GM23338 (cell line): ENCODE measurements around the gene CLDN6. TPM values are rescaled to one million over a fixed set of nuclear protein-coding genes. Genes with fewer than 3 reads are reported as not detected.

Source experiments
- ATAC-seq: fragments of 200-7000 bp; cut with Tn5 transposase; 3 replicates; pipeline ENCODE4 v1.9.1; 2020
- DNase-seq: peaks from one replicate; pipeline ENCODE4 v3.0.0-alpha.2; 2015; ENCODE audit warnings: low spot score
- H2AFZ ChIP-seq: fragments of 200-600 bp; sonication (generic); 2 replicates; pipeline ENCODE4 v1.8.0; 2016; ENCODE audit warnings: antibody characterized with exemption, mild to moderate bottlenecking, moderate library complexity
- H3F3A ChIP-seq: fragments of 200-600 bp; sonication (generic); replicated peaks from 2 replicates; pipeline ENCODE4 v1.8.0; 2017; ENCODE audit warnings: antibody characterized with exemption, mixed run types, low read depth
- H3K27ac ChIP-seq: fragments of 200-600 bp; sonication (generic); 2 replicates; pipeline ENCODE4 v1.6.1; 2016; ENCODE audit warnings: low read depth
- H3K27me3 ChIP-seq: fragments of 200-600 bp; sonication (generic); 2 replicates; pipeline ENCODE4 v1.8.0; 2016; ENCODE audit warnings: mild to moderate bottlenecking, mixed run types, moderate library complexity; ENCODE audit not compliant: insufficient read depth
- H3K36me3 ChIP-seq: fragments of 200-600 bp; sonication (generic); 2 replicates; pipeline ENCODE4 v1.8.0; 2016; ENCODE audit warnings: mild to moderate bottlenecking; ENCODE audit not compliant: insufficient read depth
- H3K4me1 ChIP-seq: fragments of 200-600 bp; sonication (generic); 2 replicates; pipeline ENCODE4 v1.8.0; 2016; ENCODE audit warnings: mild to moderate bottlenecking, moderate library complexity; ENCODE audit not compliant: insufficient read depth
- H3K4me2 ChIP-seq: fragments of 200-600 bp; sonication (generic); 2 replicates; pipeline ENCODE4 v1.7.1; 2017; ENCODE audit warnings: mixed run types
- H3K4me3 ChIP-seq: fragments of 200-600 bp; sonication (generic); 2 replicates; pipeline ENCODE4 v1.6.1; 2016; ENCODE audit warnings: mixed run types
- H3K79me2 ChIP-seq: fragments of 200-600 bp; sonication (generic); replicated peaks from 2 replicates; pipeline ENCODE4 v1.8.0; 2017; ENCODE audit warnings: mild to moderate bottlenecking; ENCODE audit not compliant: insufficient read depth
- H3K9me2 ChIP-seq: fragments of 200-600 bp; sonication (generic); 2 replicates; pipeline ENCODE4 v1.8.0; 2017; ENCODE audit not compliant: insufficient read depth
- H4K20me1 ChIP-seq: fragments of 200-600 bp; sonication (generic); replicated peaks from 2 replicates; pipeline ENCODE4 v1.8.0; 2017; ENCODE audit warnings: mild to moderate bottlenecking; ENCODE audit not compliant: insufficient read depth
- H3K27ac Mint-ChIP-seq: 2 replicates; pipeline ENCODE4 v1.8.0; 2020; ENCODE audit warnings: inconsistent platforms, mild to moderate bottlenecking, moderate library complexity, mixed read lengths
- H3K27me3 Mint-ChIP-seq: 3 replicates; pipeline ENCODE4 v1.8.0; 2022; ENCODE audit warnings: low read depth, mild to moderate bottlenecking, moderate library complexity, mixed read lengths, inconsistent platforms; ENCODE audit not compliant: insufficient read depth, poor library complexity
- H3K36me3 Mint-ChIP-seq: 3 replicates; pipeline ENCODE4 v1.8.0; 2021; ENCODE audit warnings: low read depth, mild to moderate bottlenecking, inconsistent platforms, moderate library complexity, mixed read lengths
- H3K4me1 Mint-ChIP-seq: 3 replicates; pipeline ENCODE4 v1.8.0; 2020; ENCODE audit warnings: mild to moderate bottlenecking, inconsistent platforms, mixed read lengths
- H3K4me3 Mint-ChIP-seq: 3 replicates; pipeline ENCODE4 v1.8.0; 2021; ENCODE audit warnings: moderate library complexity, mild to moderate bottlenecking, inconsistent platforms, mixed read lengths
- H3K9me3 Mint-ChIP-seq: 3 replicates; pipeline ENCODE4 v1.8.0; 2020; ENCODE audit warnings: moderate library complexity, mild to moderate bottlenecking, inconsistent platforms, mixed read lengths
- CREB1 ChIP-seq: fragments of 250-450 bp; sonication (Bioruptor Pico); IDR thresholded peaks from 2 replicates; pipeline ENCODE4 v1.5.0; 2020; ENCODE audit warnings: low read depth, mild to moderate bottlenecking, moderate library complexity
- ETS1 ChIP-seq: IDR thresholded peaks from 2 replicates; pipeline ENCODE4 v1.6.1; 2016; ENCODE audit warnings: antibody characterized with exemption
- EZH2 ChIP-seq: fragments of 200-600 bp; sonication (generic); IDR thresholded peaks from one replicate; pipeline ENCODE4 v1.8.0; 2017; ENCODE audit warnings: antibody characterized with exemption, mild to moderate bottlenecking, low read depth; ENCODE audit not compliant: unreplicated experiment
- EZH2phosphoT487 ChIP-seq: fragments of 200-600 bp; sonication (generic); IDR thresholded peaks from one replicate; pipeline ENCODE4 v1.8.1; 2018; ENCODE audit warnings: antibody characterized with exemption; ENCODE audit not compliant: unreplicated experiment
- JUNB ChIP-seq: IDR thresholded peaks from one replicate; pipeline ENCODE4 v1.6.1; 2016; ENCODE audit warnings: antibody characterized with exemption; ENCODE audit not compliant: unreplicated experiment
- NANOG ChIP-seq: IDR thresholded peaks from 2 replicates; pipeline ENCODE4 v1.6.1; 2016; ENCODE audit warnings: antibody characterized with exemption, borderline replicate concordance
- POLR2AphosphoS5 ChIP-seq: IDR thresholded peaks from 2 replicates; pipeline ENCODE4 v1.6.1; 2016; ENCODE audit warnings: antibody characterized with exemption, low read depth
- REST ChIP-seq: IDR thresholded peaks from one replicate; pipeline ENCODE4 v1.6.1; 2018; ENCODE audit warnings: antibody characterized with exemption; ENCODE audit not compliant: unreplicated experiment
- STAT1 ChIP-seq: IDR thresholded peaks from one replicate; pipeline ENCODE4 v1.6.1; 2016; ENCODE audit warnings: antibody characterized with exemption; ENCODE audit not compliant: unreplicated experiment
- ZNF114 ChIP-seq: fragments of 250-450 bp; sonication (Bioruptor Pico); IDR thresholded peaks from 2 replicates; pipeline ENCODE4 v1.5.0; 2020; ENCODE audit warnings: mild to moderate bottlenecking, moderate library complexity
- ZNF331 ChIP-seq: fragments of 250-450 bp; sonication (Bioruptor Pico); IDR thresholded peaks from 2 replicates; pipeline ENCODE4 v1.5.0; 2020; ENCODE audit warnings: low read depth, mild to moderate bottlenecking, moderate library complexity
- polyA plus RNA-seq: library from polyadenylated mRNA; unstranded; fragments of >200 nt; fragmentation: Nextera tagmentation; extraction: Ambion mirVana; gene quantifications from 2 replicates; pipeline ENCODE4 v1.2.1, GENCODE V29; 2016
- total RNA-seq: library from RNA; depleted of rRNA; stranded (reverse); fragments of >200 nt; shearing (Covaris generic); gene quantifications from 2 replicates; pipeline ENCODE4 v1.2.3, GENCODE V29; 2014
- TF ChIP-seq, protein P1 (sequence below): fragments of 250-450 bp; sonication (Bioruptor Pico); IDR thresholded peaks from 2 replicates; pipeline ENCODE4 v1.5.0; 2020; ENCODE audit warnings: mild to moderate bottlenecking, moderate library complexity
- TF ChIP-seq, protein P2 (sequence below), 2 experiments: fragments of 200-600 bp in 1 of 2; sonication (generic) in 1 of 2; conservative IDR thresholded peaks; 2 replicates each; pipeline versions ENCODE4 v1.5.1 to v1.6.1; 2016 to 2017; ENCODE audit warnings: antibody characterized with exemption in 2 of 2, low read depth in 2 of 2, mild to moderate bottlenecking in 2 of 2, moderate library complexity in 1 of 2

The CLDN6 gene
- total and polyA plus RNA-seq, 2 experiments from 2014 or later: 537 to 1,028 TPM

GRCh38 chr16:2996298-2996697 lies 21.7 kb downstream of the CLDN6 start:
- TF ChIP-seq JUNB (no peak), POLR2AphosphoS5 (no peak), EZH2 (no peak), STAT1 (no peak), ETS1 (no peak), ZNF331 (CRISPR knock-in tag) (no peak), REST (no peak), EZH2phosphoT487 (no peak), ZNF114 (no peak), NANOG (no peak), CREB1 (no peak)
- TF ChIP-seq, protein P1, sequence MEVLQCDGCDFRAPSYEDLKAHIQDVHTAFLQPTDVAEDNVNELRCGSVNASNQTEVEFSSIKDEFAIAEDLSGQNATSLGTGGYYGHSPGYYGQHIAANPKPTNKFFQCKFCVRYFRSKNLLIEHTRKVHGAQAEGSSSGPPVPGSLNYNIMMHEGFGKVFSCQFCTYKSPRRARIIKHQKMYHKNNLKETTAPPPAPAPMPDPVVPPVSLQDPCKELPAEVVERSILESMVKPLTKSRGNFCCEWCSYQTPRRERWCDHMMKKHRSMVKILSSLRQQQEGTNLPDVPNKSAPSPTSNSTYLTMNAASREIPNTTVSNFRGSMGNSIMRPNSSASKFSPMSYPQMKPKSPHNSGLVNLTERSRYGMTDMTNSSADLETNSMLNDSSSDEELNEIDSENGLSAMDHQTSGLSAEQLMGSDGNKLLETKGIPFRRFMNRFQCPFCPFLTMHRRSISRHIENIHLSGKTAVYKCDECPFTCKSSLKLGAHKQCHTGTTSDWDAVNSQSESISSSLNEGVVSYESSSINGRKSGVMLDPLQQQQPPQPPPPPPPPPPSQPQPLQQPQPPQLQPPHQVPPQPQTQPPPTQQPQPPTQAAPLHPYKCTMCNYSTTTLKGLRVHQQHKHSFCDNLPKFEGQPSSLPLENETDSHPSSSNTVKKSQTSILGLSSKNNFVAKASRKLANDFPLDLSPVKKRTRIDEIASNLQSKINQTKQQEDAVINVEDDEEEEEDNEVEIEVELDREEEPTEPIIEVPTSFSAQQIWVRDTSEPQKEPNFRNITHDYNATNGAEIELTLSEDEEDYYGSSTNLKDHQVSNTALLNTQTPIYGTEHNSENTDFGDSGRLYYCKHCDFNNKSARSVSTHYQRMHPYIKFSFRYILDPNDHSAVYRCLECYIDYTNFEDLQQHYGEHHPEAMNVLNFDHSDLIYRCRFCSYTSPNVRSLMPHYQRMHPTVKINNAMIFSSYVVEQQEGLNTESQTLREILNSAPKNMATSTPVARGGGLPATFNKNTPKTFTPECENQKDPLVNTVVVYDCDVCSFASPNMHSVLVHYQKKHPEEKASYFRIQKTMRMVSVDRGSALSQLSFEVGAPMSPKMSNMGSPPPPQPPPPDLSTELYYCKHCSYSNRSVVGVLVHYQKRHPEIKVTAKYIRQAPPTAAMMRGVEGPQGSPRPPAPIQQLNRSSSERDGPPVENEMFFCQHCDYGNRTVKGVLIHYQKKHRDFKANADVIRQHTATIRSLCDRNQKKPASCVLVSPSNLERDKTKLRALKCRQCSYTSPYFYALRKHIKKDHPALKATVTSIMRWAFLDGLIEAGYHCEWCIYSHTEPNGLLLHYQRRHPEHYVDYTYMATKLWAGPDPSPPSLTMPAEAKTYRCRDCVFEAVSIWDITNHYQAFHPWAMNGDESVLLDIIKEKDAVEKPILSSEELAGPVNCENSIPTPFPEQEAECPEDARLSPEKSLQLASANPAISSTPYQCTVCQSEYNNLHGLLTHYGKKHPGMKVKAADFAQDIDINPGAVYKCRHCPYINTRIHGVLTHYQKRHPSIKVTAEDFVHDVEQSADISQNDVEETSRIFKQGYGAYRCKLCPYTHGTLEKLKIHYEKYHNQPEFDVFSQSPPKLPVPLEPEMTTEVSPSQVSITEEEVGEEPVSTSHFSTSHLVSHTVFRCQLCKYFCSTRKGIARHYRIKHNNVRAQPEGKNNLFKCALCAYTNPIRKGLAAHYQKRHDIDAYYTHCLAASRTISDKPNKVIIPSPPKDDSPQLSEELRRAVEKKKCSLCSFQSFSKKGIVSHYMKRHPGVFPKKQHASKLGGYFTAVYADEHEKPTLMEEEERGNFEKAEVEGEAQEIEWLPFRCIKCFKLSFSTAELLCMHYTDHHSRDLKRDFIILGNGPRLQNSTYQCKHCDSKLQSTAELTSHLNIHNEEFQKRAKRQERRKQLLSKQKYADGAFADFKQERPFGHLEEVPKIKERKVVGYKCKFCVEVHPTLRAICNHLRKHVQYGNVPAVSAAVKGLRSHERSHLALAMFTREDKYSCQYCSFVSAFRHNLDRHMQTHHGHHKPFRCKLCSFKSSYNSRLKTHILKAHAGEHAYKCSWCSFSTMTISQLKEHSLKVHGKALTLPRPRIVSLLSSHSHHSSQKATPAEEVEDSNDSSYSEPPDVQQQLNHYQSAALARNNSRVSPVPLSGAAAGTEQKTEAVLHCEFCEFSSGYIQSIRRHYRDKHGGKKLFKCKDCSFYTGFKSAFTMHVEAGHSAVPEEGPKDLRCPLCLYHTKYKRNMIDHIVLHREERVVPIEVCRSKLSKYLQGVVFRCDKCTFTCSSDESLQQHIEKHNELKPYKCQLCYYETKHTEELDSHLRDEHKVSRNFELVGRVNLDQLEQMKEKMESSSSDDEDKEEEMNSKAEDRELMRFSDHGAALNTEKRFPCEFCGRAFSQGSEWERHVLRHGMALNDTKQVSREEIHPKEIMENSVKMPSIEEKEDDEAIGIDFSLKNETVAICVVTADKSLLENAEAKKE (CRISPR knock-in tag): no peak
- TF ChIP-seq, protein P2, sequence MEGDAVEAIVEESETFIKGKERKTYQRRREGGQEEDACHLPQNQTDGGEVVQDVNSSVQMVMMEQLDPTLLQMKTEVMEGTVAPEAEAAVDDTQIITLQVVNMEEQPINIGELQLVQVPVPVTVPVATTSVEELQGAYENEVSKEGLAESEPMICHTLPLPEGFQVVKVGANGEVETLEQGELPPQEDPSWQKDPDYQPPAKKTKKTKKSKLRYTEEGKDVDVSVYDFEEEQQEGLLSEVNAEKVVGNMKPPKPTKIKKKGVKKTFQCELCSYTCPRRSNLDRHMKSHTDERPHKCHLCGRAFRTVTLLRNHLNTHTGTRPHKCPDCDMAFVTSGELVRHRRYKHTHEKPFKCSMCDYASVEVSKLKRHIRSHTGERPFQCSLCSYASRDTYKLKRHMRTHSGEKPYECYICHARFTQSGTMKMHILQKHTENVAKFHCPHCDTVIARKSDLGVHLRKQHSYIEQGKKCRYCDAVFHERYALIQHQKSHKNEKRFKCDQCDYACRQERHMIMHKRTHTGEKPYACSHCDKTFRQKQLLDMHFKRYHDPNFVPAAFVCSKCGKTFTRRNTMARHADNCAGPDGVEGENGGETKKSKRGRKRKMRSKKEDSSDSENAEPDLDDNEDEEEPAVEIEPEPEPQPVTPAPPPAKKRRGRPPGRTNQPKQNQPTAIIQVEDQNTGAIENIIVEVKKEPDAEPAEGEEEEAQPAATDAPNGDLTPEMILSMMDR (conservative IDR thresholded peaks at IDR 0.05; ENCODE audit: low read depth in 2 of 2): no peak
- Histone ChIP-seq H3K4me2 (no peak overlapping the region), H3K4me1 (peaks cover 13% of the 10 kb centered on the region; the same call in 1 of the 2 replicates), H3K9me2 (no peaks in the 10 kb centered on the region), H4K20me1 (no peaks in the 10 kb centered on the region), H2AFZ (no peak overlapping the region), H3K27me3 (no peaks in the 10 kb centered on the region), H3K36me3 (no peaks in the 10 kb centered on the region), H3K79me2 (no peaks in the 10 kb centered on the region), H3K4me3 (no peak overlapping the region), H3F3A (no peaks in the 10 kb centered on the region), H3K27ac (no peak overlapping the region)
- peaks cover 7% of the 10 kb centered on the region for H3K27me3 Mint-ChIP-seq
- H3K36me3 Mint-ChIP-seq: no peaks in the 10 kb centered on the region
- no peaks in the 10 kb centered on the region for H3K9me3 Mint-ChIP-seq
- DNase-seq (no peak), ATAC-seq (no peak)
- no peak overlapping the region for H3K4me3 Mint-ChIP-seq
- H3K27ac Mint-ChIP-seq: no peak overlapping the region
- peaks cover 13% of the 10 kb centered on the region; the same call in 2 of the 3 replicates for H3K4me1 Mint-ChIP-seq
